ENCODE results near the gene DNAJC11.
A peak's percentile ranks its signal among the peaks of the same experiment; 100 is the strongest.

The DNAJC11 gene

GRCh38 chr1:6624710-6625583, 76.7 kb downstream of the DNAJC11 start, which contains the start of gene THAP3:
Gene THAP3, plus strand, starts transcription at chr1:6624868. Its CDS starts 351 bp downstream, at chr1:6625219.
- DNase-seq (ENCODE audit: low spot score): peak; percentile 98

GRCh38 chr1:6623269-6623965, 78.2 kb downstream of the DNAJC11 start:
- DNase-seq (ENCODE audit: low spot score): no peak

GRCh38 chr1:6622396-6623152, 79.0 kb downstream of the DNAJC11 start:
- no peak for DNase-seq (ENCODE audit: low spot score)

GRCh38 chr1:6621429-6622391, 79.9 kb downstream of the DNAJC11 start:
- no peak for DNase-seq (ENCODE audit: low spot score)

- no peak for DNase-seq (ENCODE audit: low spot score)
Measured at GRCh38 chr1:6619045-6619444, 82.6 kb downstream of the DNAJC11 start.

- DNase-seq (ENCODE audit: low spot score): no peak
Measured at GRCh38 chr1:6614929-6615785, 86.5 kb downstream of the DNAJC11 start.

- DNase-seq (ENCODE audit: low spot score): no peak
Measured at GRCh38 chr1:6614019-6614928, 87.3 kb downstream of the DNAJC11 start.

GRCh38 chr1:6613361-6614018, 88.1 kb downstream of the DNAJC11 start, which contains the start of gene PHF13:
Gene PHF13, plus strand, starts transcription at chr1:6613731. Its CDS starts 336 bp downstream, at chr1:6614067.
- DNase-seq (ENCODE audit: low spot score): peak; percentile 98

GRCh38 chr1:6612641-6613360, 88.8 kb downstream of the DNAJC11 start:
- peak; percentile 60 for DNase-seq (ENCODE audit: low spot score)

GRCh38 chr1:6603915-6604558, 97.6 kb downstream of the DNAJC11 start:
- peak; percentile 73 for DNase-seq (ENCODE audit: low spot score)

- peak; percentile 77 for DNase-seq (ENCODE audit: low spot score)
Measured at GRCh38 chr1:6603238-6603914, 98.2 kb downstream of the DNAJC11 start.

- peak; percentile 72 for DNase-seq (ENCODE audit: low spot score)
Measured at GRCh38 chr1:6602669-6603237, 98.9 kb downstream of the DNAJC11 start, which contains the start of gene KLHL21. Gene KLHL21, minus strand, starts transcription at chr1:6602869. Its CDS starts 52 bp downstream, at chr1:6602817.

- no peak for DNase-seq (ENCODE audit: low spot score)
Measured at GRCh38 chr1:6601923-6602668, 99.5 kb downstream of the DNAJC11 start.

- peak; percentile 74 for DNase-seq (ENCODE audit: low spot score)
Measured at GRCh38 chr1:6601049-6601922, 100.3 kb downstream of the DNAJC11 start.

Measured in cerebellar cortex (tissue), 1 donor.